Transverse colon (tissue), 4 donors: ENCODE results near the gene FAM131A.

Experiments used
- CTCF ChIP-seq, 5 experiments: fragments of 200-600 bp in 3 of 5; fragments of 450-650 bp in 2 of 5; sonication (generic) in 3 of 5; IDR thresholded peaks; 1 replicate in 2 of 5; 2 replicates in 3 of 5; pipeline ENCODE4 v1.5.1; 2016 to 2017; ENCODE audit warnings: antibody characterized with exemption in 5 of 5, inconsistent platforms in 3 of 5, mild to moderate bottlenecking in 2 of 5, moderate library complexity in 1 of 5
- POLR2A ChIP-seq: fragments of 450-650 bp; IDR thresholded peaks from one replicate; pipeline ENCODE4 v1.6.1; 2016; ENCODE audit warnings: antibody characterized with exemption, mild to moderate bottlenecking, moderate library complexity
- POLR2AphosphoS5 ChIP-seq, 3 donors: sonication (generic); formaldehyde crosslinking; IDR thresholded peaks; one replicate each; pipeline ENCODE4 v1.6.1; 2016; ENCODE audit warnings: antibody characterized with exemption in 3 of 3

GRCh38 chr3:184350618-184351017, 13.2 kb downstream of the FAM131A start:
- no peak for TF ChIP-seq CTCF (IDR thresholded peaks at IDR 0.05)
- TF ChIP-seq POLR2A = no peak
- no peak for TF ChIP-seq POLR2AphosphoS5 (IDR thresholded peaks at IDR 0.05)
